ENCODE data around the gene TMX4.

The TMX4 gene

GRCh38 chr20:8018958-8019245, 659 bp downstream of the TMX4 start:
- peak; percentile 64 for DNase-seq (ENCODE audit: low spot score)

- DNase-seq (ENCODE audit: low spot score) = no peak
Observed at GRCh38 chr20:8012724-8013123, 6.8 kb downstream of the TMX4 start.

GRCh38 chr20:8008733-8009132, 10.8 kb downstream of the TMX4 start:
- no peak for DNase-seq (ENCODE audit: low spot score)

- no peak for DNase-seq (ENCODE audit: low spot score)
Observed at GRCh38 chr20:8007490-8007889, 12.1 kb downstream of the TMX4 start.

- DNase-seq (ENCODE audit: low spot score) = no peak
Observed at GRCh38 chr20:8005575-8006366, 13.8 kb downstream of the TMX4 start.

GRCh38 chr20:8005033-8005432, 14.5 kb downstream of the TMX4 start:
- DNase-seq (ENCODE audit: low spot score) = no peak

GRCh38 chr20:8002056-8002455, 17.5 kb downstream of the TMX4 start:
- DNase-seq (ENCODE audit: low spot score) = no peak

- DNase-seq (ENCODE audit: low spot score) = no peak
Observed at GRCh38 chr20:8000796-8001195, 18.8 kb downstream of the TMX4 start.

GRCh38 chr20:7996898-7997297, 22.7 kb downstream of the TMX4 start:
- no peak for DNase-seq (ENCODE audit: low spot score)

- DNase-seq (ENCODE audit: low spot score) = no peak
Observed at GRCh38 chr20:7994809-7995208, 24.8 kb downstream of the TMX4 start.

- no peak for DNase-seq (ENCODE audit: low spot score)
Observed at GRCh38 chr20:7993703-7994102, 25.9 kb downstream of the TMX4 start.

GRCh38 chr20:7993238-7993637, 26.3 kb downstream of the TMX4 start:
- no peak for DNase-seq (ENCODE audit: low spot score)

GRCh38 chr20:7990385-7990784, 29.2 kb downstream of the TMX4 start:
- no peak for DNase-seq (ENCODE audit: low spot score)

- DNase-seq (ENCODE audit: low spot score) = no peak
Observed at GRCh38 chr20:7989379-7989778, 30.2 kb downstream of the TMX4 start.

GRCh38 chr20:7985916-7986315, 33.6 kb downstream of the TMX4 start:
- DNase-seq (ENCODE audit: low spot score) = no peak

GRCh38 chr20:7984192-7984591, 35.4 kb downstream of the TMX4 start:
- DNase-seq (ENCODE audit: low spot score) = no peak

GRCh38 chr20:7981374-7981773, 38.2 kb downstream of the TMX4 start:
- DNase-seq (ENCODE audit: low spot score) = no peak

GRCh38 chr20:7980332-7981046, 39.1 kb downstream of the TMX4 start:
- DNase-seq (ENCODE audit: low spot score) = no peak

- DNase-seq (ENCODE audit: low spot score) = no peak
Observed at GRCh38 chr20:7977709-7978108, 41.9 kb downstream of the TMX4 start.

GRCh38 chr20:7975851-7976414, 43.6 kb downstream of the TMX4 start:
- DNase-seq (ENCODE audit: low spot score) = no peak

GRCh38 chr20:7974785-7975435, 44.7 kb downstream of the TMX4 start:
- DNase-seq (ENCODE audit: low spot score) = no peak

- DNase-seq (ENCODE audit: low spot score) = no peak
Observed at GRCh38 chr20:7971536-7972280, 47.9 kb downstream of the TMX4 start.

All from LoVo (cell line).